Measurements from ENCODE around the gene LRCOL1.

- TF ChIP-seq ZNF274 (IDR thresholded peaks at IDR 0.05; ENCODE audit: low read length) = no peak
- TF ChIP-seq ZNF274 (tag by site-specific recombination; IDR thresholded peaks at IDR 0.05; ENCODE audit: borderline replicate concordance) = no peak
- TF ChIP-seq, protein P1, sequence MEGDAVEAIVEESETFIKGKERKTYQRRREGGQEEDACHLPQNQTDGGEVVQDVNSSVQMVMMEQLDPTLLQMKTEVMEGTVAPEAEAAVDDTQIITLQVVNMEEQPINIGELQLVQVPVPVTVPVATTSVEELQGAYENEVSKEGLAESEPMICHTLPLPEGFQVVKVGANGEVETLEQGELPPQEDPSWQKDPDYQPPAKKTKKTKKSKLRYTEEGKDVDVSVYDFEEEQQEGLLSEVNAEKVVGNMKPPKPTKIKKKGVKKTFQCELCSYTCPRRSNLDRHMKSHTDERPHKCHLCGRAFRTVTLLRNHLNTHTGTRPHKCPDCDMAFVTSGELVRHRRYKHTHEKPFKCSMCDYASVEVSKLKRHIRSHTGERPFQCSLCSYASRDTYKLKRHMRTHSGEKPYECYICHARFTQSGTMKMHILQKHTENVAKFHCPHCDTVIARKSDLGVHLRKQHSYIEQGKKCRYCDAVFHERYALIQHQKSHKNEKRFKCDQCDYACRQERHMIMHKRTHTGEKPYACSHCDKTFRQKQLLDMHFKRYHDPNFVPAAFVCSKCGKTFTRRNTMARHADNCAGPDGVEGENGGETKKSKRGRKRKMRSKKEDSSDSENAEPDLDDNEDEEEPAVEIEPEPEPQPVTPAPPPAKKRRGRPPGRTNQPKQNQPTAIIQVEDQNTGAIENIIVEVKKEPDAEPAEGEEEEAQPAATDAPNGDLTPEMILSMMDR (tag by site-specific recombination; IDR thresholded peaks at IDR 0.05) = no peak
- TF ChIP-seq, protein P2, sequence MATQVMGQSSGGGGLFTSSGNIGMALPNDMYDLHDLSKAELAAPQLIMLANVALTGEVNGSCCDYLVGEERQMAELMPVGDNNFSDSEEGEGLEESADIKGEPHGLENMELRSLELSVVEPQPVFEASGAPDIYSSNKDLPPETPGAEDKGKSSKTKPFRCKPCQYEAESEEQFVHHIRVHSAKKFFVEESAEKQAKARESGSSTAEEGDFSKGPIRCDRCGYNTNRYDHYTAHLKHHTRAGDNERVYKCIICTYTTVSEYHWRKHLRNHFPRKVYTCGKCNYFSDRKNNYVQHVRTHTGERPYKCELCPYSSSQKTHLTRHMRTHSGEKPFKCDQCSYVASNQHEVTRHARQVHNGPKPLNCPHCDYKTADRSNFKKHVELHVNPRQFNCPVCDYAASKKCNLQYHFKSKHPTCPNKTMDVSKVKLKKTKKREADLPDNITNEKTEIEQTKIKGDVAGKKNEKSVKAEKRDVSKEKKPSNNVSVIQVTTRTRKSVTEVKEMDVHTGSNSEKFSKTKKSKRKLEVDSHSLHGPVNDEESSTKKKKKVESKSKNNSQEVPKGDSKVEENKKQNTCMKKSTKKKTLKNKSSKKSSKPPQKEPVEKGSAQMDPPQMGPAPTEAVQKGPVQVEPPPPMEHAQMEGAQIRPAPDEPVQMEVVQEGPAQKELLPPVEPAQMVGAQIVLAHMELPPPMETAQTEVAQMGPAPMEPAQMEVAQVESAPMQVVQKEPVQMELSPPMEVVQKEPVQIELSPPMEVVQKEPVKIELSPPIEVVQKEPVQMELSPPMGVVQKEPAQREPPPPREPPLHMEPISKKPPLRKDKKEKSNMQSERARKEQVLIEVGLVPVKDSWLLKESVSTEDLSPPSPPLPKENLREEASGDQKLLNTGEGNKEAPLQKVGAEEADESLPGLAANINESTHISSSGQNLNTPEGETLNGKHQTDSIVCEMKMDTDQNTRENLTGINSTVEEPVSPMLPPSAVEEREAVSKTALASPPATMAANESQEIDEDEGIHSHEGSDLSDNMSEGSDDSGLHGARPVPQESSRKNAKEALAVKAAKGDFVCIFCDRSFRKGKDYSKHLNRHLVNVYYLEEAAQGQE (tag by site-specific recombination; IDR thresholded peaks at IDR 0.05) = no peak
- TF ChIP-seq ZNF560 (tag by site-specific recombination; IDR thresholded peaks at IDR 0.05; ENCODE audit: borderline replicate concordance) = no peak
- TF ChIP-seq GFI1B (tag by site-specific recombination; IDR thresholded peaks at IDR 0.05) = no peak
- no peak for TF ChIP-seq MZF1 (tag by site-specific recombination; IDR thresholded peaks at IDR 0.05; ENCODE audit: borderline replicate concordance)
- no peak for TF ChIP-seq SP2 (tag by site-specific recombination; IDR thresholded peaks at IDR 0.05)
- TF ChIP-seq ZNF792 (tag by site-specific recombination; IDR thresholded peaks at IDR 0.05) = no peak
- TF ChIP-seq, protein P3, sequence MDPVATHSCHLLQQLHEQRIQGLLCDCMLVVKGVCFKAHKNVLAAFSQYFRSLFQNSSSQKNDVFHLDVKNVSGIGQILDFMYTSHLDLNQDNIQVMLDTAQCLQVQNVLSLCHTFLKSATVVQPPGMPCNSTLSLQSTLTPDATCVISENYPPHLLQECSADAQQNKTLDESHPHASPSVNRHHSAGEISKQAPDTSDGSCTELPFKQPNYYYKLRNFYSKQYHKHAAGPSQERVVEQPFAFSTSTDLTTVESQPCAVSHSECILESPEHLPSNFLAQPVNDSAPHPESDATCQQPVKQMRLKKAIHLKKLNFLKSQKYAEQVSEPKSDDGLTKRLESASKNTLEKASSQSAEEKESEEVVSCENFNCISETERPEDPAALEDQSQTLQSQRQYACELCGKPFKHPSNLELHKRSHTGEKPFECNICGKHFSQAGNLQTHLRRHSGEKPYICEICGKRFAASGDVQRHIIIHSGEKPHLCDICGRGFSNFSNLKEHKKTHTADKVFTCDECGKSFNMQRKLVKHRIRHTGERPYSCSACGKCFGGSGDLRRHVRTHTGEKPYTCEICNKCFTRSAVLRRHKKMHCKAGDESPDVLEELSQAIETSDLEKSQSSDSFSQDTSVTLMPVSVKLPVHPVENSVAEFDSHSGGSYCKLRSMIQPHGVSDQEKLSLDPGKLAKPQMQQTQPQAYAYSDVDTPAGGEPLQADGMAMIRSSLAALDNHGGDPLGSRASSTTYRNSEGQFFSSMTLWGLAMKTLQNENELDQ (tag by site-specific recombination; IDR thresholded peaks at IDR 0.05; ENCODE audit: low read depth) = no peak
- no peak for TF ChIP-seq ZNF610 (tag by site-specific recombination; IDR thresholded peaks at IDR 0.05; ENCODE audit: borderline replicate concordance)
- TF ChIP-seq KLF10 (tag by site-specific recombination; IDR thresholded peaks at IDR 0.05) = no peak
Observed at GRCh38 chr12:132658149-132658894, 47.9 kb upstream of the LRCOL1 start.
